ENCODE results near the gene TUBB2B. TPM values are rescaled to one million over a fixed set of nuclear protein-coding genes. Genes with fewer than 3 reads are reported as not detected.

Gene TUBB2B
- total and polyA plus RNA-seq, 2 donors (not counting 3 experiments of a cell fraction or from before 2014, with no cell fraction given): 5.1 to 8.3 TPM

DNA sequence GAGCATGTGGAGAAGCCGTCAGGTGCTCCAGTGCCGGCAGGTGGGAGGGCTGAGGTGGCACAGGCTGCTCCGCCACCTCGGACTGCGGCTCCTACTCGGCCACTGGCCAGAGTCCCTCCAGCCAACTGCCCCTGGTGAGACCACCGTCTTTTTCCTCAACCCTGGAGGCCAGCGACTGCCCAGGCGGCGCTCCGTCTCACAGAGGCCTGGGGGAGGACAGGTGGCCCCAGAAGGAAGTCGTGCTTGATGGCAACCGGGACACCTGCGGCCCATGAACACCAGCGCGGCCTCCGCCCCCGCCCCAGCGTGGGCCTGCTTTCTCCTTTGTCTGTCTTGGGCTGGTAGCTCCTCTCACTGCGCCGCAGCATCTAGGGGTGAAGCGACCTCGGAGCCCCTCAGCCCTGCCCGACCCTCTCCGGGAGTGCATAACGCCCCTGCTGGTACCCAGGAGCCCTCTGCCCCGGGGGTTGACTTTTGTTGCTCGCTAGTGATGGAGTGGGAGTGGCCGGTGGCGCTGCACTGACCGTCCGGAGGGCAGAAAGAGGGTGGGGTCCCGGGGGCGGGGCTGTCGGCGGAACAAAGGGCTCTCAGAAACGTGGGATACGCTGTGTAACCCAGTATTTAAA, 706 bp upstream of the TUBB2B start:
- ChIA-PET CTCF (interaction anchor here (1.0 kb wide), 1 partner anchor 23 kb away, joined by 4 read pairs; no protein-coding TSS in a partner anchor), POLR2A (no interaction called here)
- Histone ChIP-seq H3K36me3 (ENCODE audit: control insufficient read depth in 2 of 2, extremely low read depth in 1 of 2, insufficient read depth in 2 of 2, low read length in 2 of 2) (no peaks in the 10 kb centered on the region), H3K4me3 (replicated peaks in 1 of 3; ENCODE audit: insufficient read depth in 1 of 3, low read depth in 1 of 3, low read length in 3 of 3) (no peak overlapping the region), H3K79me2 (ENCODE audit: control insufficient read depth, insufficient read depth, low read length) (no peaks in the 10 kb centered on the region), H2AFZ (ENCODE audit: low read depth, low read length) (no peak overlapping the region), H3K9me3 (replicated peaks; ENCODE audit: control insufficient read depth, insufficient read depth, low read length) (no peaks in the 10 kb centered on the region), H3K4me1 (ENCODE audit: control insufficient read depth, extremely low read depth, insufficient read depth, low read length) (peaks cover 23% of the 10 kb centered on the region), H3K27ac (ENCODE audit: insufficient read depth, low read depth, low read length) (no peak overlapping the region), H3K4me2 (ENCODE audit: insufficient read depth, low read length) (no peak overlapping the region), H4K20me1 (replicated peaks; ENCODE audit: control insufficient read depth, extremely low read depth, insufficient read depth, low read length) (no peaks in the 10 kb centered on the region), H3K9me1 (replicated peaks; ENCODE audit: control insufficient read depth, extremely low read depth, insufficient read depth, low read length) (no peaks in the 10 kb centered on the region), H3K9ac (replicated peaks; ENCODE audit: extremely low read depth, insufficient read depth, low read length) (no peak overlapping the region), H3K27me3 (ENCODE audit: control insufficient read depth in 2 of 2, insufficient read depth in 2 of 2, low read length in 2 of 2) (peaks cover 59 to 86% of the 10 kb centered on the region in 2 experiments)
- no TSS peak for BruUV-seq (replicated peaks)
- TF ChIP-seq MYC (IDR thresholded peaks at IDR 0.05; ENCODE audit: low read depth, low read length) (no peak), POLR2A (IDR thresholded peaks at IDR 0.05; ENCODE audit: low read depth, low read length) (no peak), POLR2AphosphoS5 (IDR thresholded peaks at IDR 0.05; ENCODE audit: insufficient read depth, low read depth, low read length) (no peak), EZH2 (IDR thresholded peaks at IDR 0.05; ENCODE audit: borderline replicate concordance, low read depth, low read length, severe bottlenecking) (no peak), FOS (IDR thresholded peaks at IDR 0.05; ENCODE audit: borderline replicate concordance, insufficient read depth, low read length) (no peak), JUN (IDR thresholded peaks at IDR 0.05; ENCODE audit: borderline replicate concordance, insufficient read depth, insufficient read length, low read depth) (no peak), GATA2 (IDR thresholded peaks at IDR 0.05; ENCODE audit: insufficient read depth, insufficient read length, low read depth, low read length) (no peak)
- TF ChIP-seq, protein P1, sequence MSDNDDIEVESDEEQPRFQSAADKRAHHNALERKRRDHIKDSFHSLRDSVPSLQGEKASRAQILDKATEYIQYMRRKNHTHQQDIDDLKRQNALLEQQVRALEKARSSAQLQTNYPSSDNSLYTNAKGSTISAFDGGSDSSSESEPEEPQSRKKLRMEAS (IDR thresholded peaks at IDR 0.05; ENCODE audit: insufficient read depth, insufficient read length): no peak
- TF ChIP-seq, protein P2, sequence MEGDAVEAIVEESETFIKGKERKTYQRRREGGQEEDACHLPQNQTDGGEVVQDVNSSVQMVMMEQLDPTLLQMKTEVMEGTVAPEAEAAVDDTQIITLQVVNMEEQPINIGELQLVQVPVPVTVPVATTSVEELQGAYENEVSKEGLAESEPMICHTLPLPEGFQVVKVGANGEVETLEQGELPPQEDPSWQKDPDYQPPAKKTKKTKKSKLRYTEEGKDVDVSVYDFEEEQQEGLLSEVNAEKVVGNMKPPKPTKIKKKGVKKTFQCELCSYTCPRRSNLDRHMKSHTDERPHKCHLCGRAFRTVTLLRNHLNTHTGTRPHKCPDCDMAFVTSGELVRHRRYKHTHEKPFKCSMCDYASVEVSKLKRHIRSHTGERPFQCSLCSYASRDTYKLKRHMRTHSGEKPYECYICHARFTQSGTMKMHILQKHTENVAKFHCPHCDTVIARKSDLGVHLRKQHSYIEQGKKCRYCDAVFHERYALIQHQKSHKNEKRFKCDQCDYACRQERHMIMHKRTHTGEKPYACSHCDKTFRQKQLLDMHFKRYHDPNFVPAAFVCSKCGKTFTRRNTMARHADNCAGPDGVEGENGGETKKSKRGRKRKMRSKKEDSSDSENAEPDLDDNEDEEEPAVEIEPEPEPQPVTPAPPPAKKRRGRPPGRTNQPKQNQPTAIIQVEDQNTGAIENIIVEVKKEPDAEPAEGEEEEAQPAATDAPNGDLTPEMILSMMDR (IDR thresholded peaks at IDR 0.05; ENCODE audit: extremely low read depth in 1 of 2, insufficient read depth in 1 of 2, low read depth in 1 of 2, low read length in 2 of 2): no peak
- FAIRE-seq: no peak
- dilution Hi-C loops (cut with MboI; ENCODE audit: extremely low pct_ligation_motif_present, low sequenced_read_pairs): no loop called here
- no peak for DNase-seq (ENCODE audit: low read depth, low spot score)
- intact Hi-C loops (cut with micrococcal nuclease): loop anchor here (5.0 kb wide), 1 partner anchor 441 kb away; no protein-coding TSS in a partner anchor
